GM23248 (cell line): ENCODE results near the gene MAP3K20. TPM values are rescaled to one million over a fixed set of nuclear protein-coding genes. Genes with fewer than 3 reads are reported as not detected.
"Not testable (repeated sequence)": the region's sequence is repeated elsewhere in the genome, so short reads cannot be mapped to it uniquely, and the experiment has no call there.

Source experiments
- DNase-seq: peaks from one replicate; pipeline ENCODE4 v3.0.0-alpha.2; 2015
- H2AFZ ChIP-seq: fragments of 200-600 bp; sonication (generic); 2 replicates; pipeline ENCODE4 v1.6.1; 2016; ENCODE audit warnings: antibody characterized with exemption
- H3F3A ChIP-seq: fragments of 200-600 bp; sonication (generic); 2 replicates; pipeline ENCODE4 v1.6.1; 2016; ENCODE audit warnings: mild to moderate bottlenecking, antibody characterized with exemption, mixed run types; ENCODE audit not compliant: insufficient read depth
- H3K27ac ChIP-seq: fragments of 200-600 bp; sonication (generic); 2 replicates; pipeline ENCODE4 v1.5.1; 2016; ENCODE audit warnings: mild to moderate bottlenecking
- H3K27me3 ChIP-seq: fragments of 200-600 bp; sonication (generic); replicated peaks from 2 replicates; pipeline ENCODE4 v1.6.1; 2016; ENCODE audit warnings: mild to moderate bottlenecking; ENCODE audit not compliant: insufficient read depth
- H3K36me3 ChIP-seq: fragments of 200-600 bp; sonication (generic); 2 replicates; pipeline ENCODE4 v1.6.1; 2016; ENCODE audit warnings: low read depth, mild to moderate bottlenecking
- H3K4me1 ChIP-seq: fragments of 200-600 bp; sonication (generic); 2 replicates; pipeline ENCODE4 v1.6.1; 2016; ENCODE audit warnings: mild to moderate bottlenecking; ENCODE audit not compliant: insufficient read depth
- H3K4me2 ChIP-seq: fragments of 200-600 bp; sonication (generic); one replicate; pipeline ENCODE4 v1.6.1; 2016; ENCODE audit warnings: mild to moderate bottlenecking; ENCODE audit not compliant: unreplicated experiment
- H3K4me3 ChIP-seq: fragments of 200-600 bp; sonication (generic); 2 replicates; pipeline ENCODE4 v1.5.1; 2016; ENCODE audit warnings: mild to moderate bottlenecking
- H3K79me2 ChIP-seq: fragments of 200-600 bp; sonication (generic); 2 replicates; pipeline ENCODE4 v1.6.1; 2016; ENCODE audit warnings: mild to moderate bottlenecking; ENCODE audit not compliant: insufficient read depth
- H3K9ac ChIP-seq: fragments of 200-600 bp; sonication (generic); 2 replicates; pipeline ENCODE4 v1.6.1; 2016; ENCODE audit warnings: mild to moderate bottlenecking
- H3K9me2 ChIP-seq: fragments of 200-600 bp; sonication (generic); 2 replicates; pipeline ENCODE4 v1.6.1; 2016; ENCODE audit warnings: mixed run types, mild to moderate bottlenecking, moderate library complexity; ENCODE audit not compliant: insufficient read depth
- H3K9me3 ChIP-seq: fragments of 200-600 bp; sonication (generic); one replicate; pipeline ENCODE4 v1.6.1; 2017; ENCODE audit warnings: low read depth
- H4K20me1 ChIP-seq: fragments of 200-600 bp; sonication (generic); 2 replicates; pipeline ENCODE4 v1.6.0; 2016; ENCODE audit not compliant: insufficient read depth
- EZH2 ChIP-seq: fragments of 200-600 bp; sonication (generic); IDR thresholded peaks from 2 replicates; pipeline ENCODE4 v1.6.1; 2018; ENCODE audit warnings: antibody characterized with exemption, mild to moderate bottlenecking; ENCODE audit not compliant: insufficient read depth, poor library complexity, severe bottlenecking
- EZH2phosphoT487 ChIP-seq: fragments of 200-600 bp; sonication (generic); IDR thresholded peaks from 2 replicates; pipeline ENCODE4 v1.6.1; 2018; ENCODE audit warnings: antibody characterized with exemption, moderate library complexity, mild to moderate bottlenecking, low read depth; ENCODE audit not compliant: insufficient read depth
- WGBS, 2 experiments: methylation state at CpG; one replicate each; pipeline ENCODE4 v1.1.6; 2015 to 2017; ENCODE audit warnings: low lambda C conversion rate in 2 of 2, low coverage in 1 of 2; ENCODE audit errors: missing lambda C conversion rate in 2 of 2; 5-methylcytosine and 5-hydroxymethylcytosine counted together
- in situ Hi-C: fragments of 300-500 bp; cut with MboI; formaldehyde crosslinking; loops from 2 replicates; pipeline ENCODE4 v1.15.0; 2020
- polyA plus RNA-seq: library from polyadenylated mRNA; unstranded; fragments of >200 nt; fragmentation: Nextera tagmentation; extraction: Ambion mirVana; gene quantifications from 2 replicates; pipeline ENCODE4 v1.2.1, GENCODE V29; 2016
- total RNA-seq: library from RNA; depleted of rRNA; stranded (reverse); fragments of >200 nt; shearing (Covaris generic); gene quantifications from 2 replicates; pipeline ENCODE4 v1.2.3, GENCODE V29; 2014

Gene MAP3K20
- total and polyA plus RNA-seq, 2 experiments from 2014 or later = 55.0 to 68.9 TPM

DNA sequence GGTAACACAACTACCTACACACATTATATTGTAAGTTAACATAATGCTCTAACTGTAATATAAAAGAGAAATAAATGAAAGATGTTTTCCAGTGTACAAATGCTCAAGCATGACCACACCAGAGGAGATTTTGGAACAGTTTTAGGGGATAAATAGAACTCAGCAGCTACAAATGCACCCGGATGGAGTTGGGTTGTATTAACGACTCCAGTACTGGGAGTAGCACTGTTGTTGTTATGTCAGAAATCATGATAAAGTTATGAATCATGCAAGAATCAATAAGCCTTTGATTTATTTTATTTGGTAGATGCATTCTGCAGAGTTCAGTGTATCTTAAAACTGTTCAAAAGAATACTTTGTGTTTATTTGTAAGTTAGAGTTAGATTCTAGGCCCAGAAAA, 126.9 kb downstream of the MAP3K20 start:
- no peak for TF ChIP-seq EZH2phosphoT487
- TF ChIP-seq EZH2 = no peak
- in situ Hi-C loops = loop anchor here (25.0 kb wide), 1 partner anchor 390 kb away; no protein-coding TSS in a partner anchor
- 58 to 63% methylated on average over 2 of the region's 2 CpGs for WGBS, 2 experiments
- Histone ChIP-seq H3K9ac (no peak overlapping the region), H3K27ac (no peak overlapping the region), H3K27me3 (no peaks in the 10 kb centered on the region), H2AFZ (no peak overlapping the region), H3K36me3 (peaks cover 14% of the 10 kb centered on the region), H3K9me3 (no peaks in the 10 kb centered on the region), H3K4me2 (no peak overlapping the region), H3K4me1 (peaks cover 16% of the 10 kb centered on the region; the same call in 1 of the 2 replicates), H3K9me2 (no peaks in the 10 kb centered on the region), H3K79me2 (no peaks in the 10 kb centered on the region), H4K20me1 (no peaks in the 10 kb centered on the region), H3F3A (peaks cover 9% of the 10 kb centered on the region; the same call in 1 of the 2 replicates), H3K4me3 (no peak overlapping the region)
- no peak for DNase-seq

DNA sequence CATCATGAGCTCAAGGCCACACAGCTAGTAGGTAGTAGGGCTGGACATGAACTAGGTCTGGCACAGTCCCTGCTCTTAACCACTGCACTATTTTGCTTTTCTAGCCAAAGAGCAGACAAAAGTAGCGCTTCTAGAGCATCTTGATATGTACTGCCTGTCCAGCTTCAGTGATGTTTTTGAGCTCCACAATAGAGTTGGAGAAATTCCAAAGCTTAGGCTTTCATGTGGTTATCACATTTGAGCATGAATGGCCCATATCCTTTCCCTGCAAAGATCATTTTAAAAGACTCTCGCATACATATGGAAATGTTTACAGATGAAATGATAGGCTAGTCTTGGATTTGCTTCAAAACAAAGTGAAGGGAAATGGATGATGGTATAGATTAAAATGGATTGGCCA, 128.7 kb downstream of the MAP3K20 start:
- peaks cover 7% of the 10 kb centered on the region for H3K36me3 ChIP-seq
- no peak for TF ChIP-seq EZH2
- TF ChIP-seq EZH2phosphoT487 = no peak
- in situ Hi-C loops = loop anchor here (25.0 kb wide), 1 partner anchor 392 kb away; no protein-coding TSS in a partner anchor
- no peaks in the 10 kb centered on the region for H4K20me1 ChIP-seq
- no peak overlapping the region for H3K27ac ChIP-seq
- H3K27me3 ChIP-seq = no peaks in the 10 kb centered on the region
- no peak for DNase-seq
- no peak overlapping the region for H3K4me2 ChIP-seq
- H2AFZ ChIP-seq = no peak overlapping the region
- H3K4me3 ChIP-seq = no peak overlapping the region
- peaks cover 10% of the 10 kb centered on the region; the same call in 1 of the 2 replicates for H3K4me1 ChIP-seq
- H3F3A ChIP-seq = peaks cover 10% of the 10 kb centered on the region; the same call in 1 of the 2 replicates
- H3K9ac ChIP-seq = no peak overlapping the region
- 50% methylated on average over 2 of the region's 2 CpGs for WGBS, 2 experiments
- no peaks in the 10 kb centered on the region for H3K9me2 ChIP-seq
- no peaks in the 10 kb centered on the region for H3K79me2 ChIP-seq
- H3K9me3 ChIP-seq = no peaks in the 10 kb centered on the region

DNA sequence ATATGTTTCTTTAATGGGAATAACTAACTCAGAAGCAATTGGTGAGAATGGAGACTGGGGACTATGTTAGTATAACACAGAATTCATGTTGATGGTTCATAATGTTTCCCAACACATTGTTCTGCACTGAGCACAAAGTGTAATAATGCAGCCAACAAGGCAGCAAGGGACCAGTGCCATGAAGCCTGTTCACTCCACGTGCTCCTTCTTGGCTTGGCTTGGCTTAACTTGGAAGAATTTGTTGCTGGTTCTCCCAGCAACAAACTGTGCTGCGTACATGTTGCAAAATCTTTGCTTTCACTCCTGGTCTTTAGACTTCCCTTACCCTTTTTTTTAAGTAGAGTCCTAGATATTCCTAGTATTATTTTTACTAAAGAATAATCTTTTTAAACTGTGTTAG, 129.7 kb downstream of the MAP3K20 start:
- Histone ChIP-seq H3K9me3 (no peaks in the 10 kb centered on the region), H2AFZ (no peak overlapping the region), H3K27ac (peak overlapping the region; percentile 44), H3F3A (peaks cover 9% of the 10 kb centered on the region; the same call in 1 of the 2 replicates), H3K9ac (no peak overlapping the region), H3K4me3 (no peak overlapping the region), H4K20me1 (no peaks in the 10 kb centered on the region), H3K4me2 (no peak overlapping the region), H3K9me2 (no peaks in the 10 kb centered on the region), H3K27me3 (no peaks in the 10 kb centered on the region), H3K36me3 (peaks cover 15% of the 10 kb centered on the region), H3K79me2 (no peaks in the 10 kb centered on the region), H3K4me1 (peaks cover 12% of the 10 kb centered on the region)
- peak; percentile 74 for DNase-seq
- TF ChIP-seq EZH2phosphoT487 = no peak
- TF ChIP-seq EZH2 = no peak
- in situ Hi-C loops = loop anchor here (25.0 kb wide), 1 partner anchor 393 kb away; no protein-coding TSS in a partner anchor
- WGBS, 2 experiments = 46 to 51% methylated on average over 2 of the region's 2 CpGs

DNA sequence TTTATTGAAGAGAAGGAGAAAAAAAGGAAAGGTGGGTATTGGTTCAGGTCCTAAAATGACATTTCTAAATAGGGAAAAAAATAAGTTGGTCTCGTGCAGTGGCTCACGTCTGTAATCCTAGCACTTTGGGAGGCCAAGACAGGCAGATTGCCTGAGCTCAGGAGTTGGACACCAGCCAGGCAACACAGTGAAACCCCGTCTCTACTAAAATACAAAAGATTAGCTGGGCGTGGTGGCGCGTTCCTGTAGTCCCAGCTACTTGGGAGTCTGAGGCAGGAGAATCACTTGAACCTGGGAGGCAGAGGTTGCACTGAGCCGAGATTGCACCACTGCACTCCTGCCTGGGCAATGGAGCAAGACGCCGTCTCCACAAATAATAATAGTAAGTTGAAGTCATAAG, 131.5 kb downstream of the MAP3K20 start:
- H3K9me3 ChIP-seq, H4K20me1 ChIP-seq, H3K4me2 ChIP-seq, H3K4me3 ChIP-seq, H3K9me2 ChIP-seq, H2AFZ ChIP-seq, DNase-seq, H3F3A ChIP-seq, H3K79me2 ChIP-seq, H3K27me3 ChIP-seq, H3K4me1 ChIP-seq, H3K27ac ChIP-seq, H3K9ac ChIP-seq: not testable (repeated sequence)
- WGBS, 2 experiments = 82 to 86% methylated on average over 9 of the region's 9 CpGs
- in situ Hi-C loops = loop anchor here (25.0 kb wide), 1 partner anchor 395 kb away; no protein-coding TSS in a partner anchor
- peaks cover 15% of the 10 kb centered on the region; the same call in 1 of the 2 replicates for H3K36me3 ChIP-seq
